ENCODE results near the gene PSME4.
"Not testable (repeated sequence)": the region's sequence is repeated elsewhere in the genome, so short reads cannot be mapped to it uniquely, and the experiment has no call there.

The PSME4 gene

DNA sequence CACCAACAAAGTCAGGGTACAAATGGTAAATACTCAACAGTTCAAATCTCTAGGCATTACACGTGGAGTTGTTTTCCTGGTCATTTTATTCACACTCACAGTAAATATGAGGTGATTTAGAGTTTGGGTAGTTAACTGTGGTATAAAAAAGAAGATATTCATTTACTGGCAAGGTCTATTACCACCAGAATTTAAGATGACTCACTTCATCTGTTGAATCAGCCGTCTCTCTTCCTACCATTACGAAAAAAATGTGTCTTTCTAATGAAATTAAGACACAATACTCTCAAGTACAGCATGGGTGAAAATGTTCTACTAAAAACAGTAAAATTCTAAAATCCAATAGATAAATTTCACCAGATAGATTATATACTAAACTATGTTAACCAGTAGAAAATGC lies 90.0 kb downstream of the PSME4 start:
- no peak for DNase-seq

DNA sequence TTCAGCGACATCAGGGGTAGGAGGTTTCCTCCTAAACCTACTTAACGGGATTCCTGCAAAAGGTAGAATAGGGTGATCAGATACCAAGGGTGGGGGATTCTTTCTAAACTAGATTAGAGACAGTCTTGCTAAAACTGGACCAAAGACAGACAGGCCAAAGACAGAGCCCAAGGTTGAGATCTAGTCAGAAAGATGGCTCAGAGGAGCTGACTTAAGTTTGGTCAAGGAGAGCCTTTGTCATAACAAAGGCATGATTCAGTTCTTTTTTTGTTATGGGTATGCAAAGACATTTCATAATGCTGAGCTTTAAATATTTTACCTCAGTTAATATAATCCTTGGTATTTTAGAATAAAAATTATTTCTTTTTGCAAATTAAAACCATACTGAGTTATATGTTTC lies 93.2 kb downstream of the PSME4 start:
- no peak for DNase-seq

DNA sequence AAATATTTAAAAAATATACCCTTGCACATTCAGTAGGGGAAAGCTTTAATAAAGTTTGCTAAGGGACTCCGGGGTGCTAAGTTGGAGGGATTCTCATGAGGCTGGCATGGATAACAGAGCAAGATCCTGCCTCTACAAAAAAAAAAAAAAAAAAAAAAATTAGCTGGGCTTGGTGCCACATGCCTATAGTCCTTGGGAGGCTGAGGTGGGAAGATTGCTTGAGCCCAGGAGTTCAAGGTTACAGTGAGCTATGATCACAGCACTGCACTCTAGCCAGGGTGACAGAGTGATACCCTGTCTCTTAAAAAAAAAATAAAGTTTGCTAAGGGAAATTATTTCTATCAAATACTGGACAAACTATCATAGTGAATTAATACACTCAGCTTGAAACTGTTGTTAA lies 93.7 kb downstream of the PSME4 start:
- no peak for DNase-seq

DNA sequence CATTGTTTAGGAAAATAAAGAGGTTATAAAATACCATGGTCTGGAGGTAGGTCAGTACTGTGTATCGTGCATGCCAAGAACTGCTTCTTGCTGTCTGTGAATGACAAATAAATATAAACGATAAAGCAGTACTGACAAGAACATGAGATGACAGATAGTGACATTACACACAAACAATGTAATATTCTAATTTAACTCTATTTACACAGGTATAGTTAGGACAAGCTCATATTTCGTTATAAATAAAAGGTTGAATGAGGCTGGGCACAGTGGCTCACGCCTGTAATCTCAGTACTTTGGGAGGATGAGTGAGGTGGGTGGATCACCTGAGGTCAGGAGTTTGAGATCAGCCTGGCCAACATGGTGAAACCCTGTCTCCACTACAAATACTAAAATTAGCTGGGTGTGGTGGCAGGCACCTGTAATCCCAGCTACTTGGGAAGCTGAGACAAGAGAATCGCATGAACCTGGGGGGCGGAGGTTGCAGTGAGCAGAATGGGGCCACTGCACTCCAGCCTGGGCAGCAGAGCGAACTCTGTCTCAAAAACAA lies 96.3 kb downstream of the PSME4 start:
- no peak for DNase-seq

DNA sequence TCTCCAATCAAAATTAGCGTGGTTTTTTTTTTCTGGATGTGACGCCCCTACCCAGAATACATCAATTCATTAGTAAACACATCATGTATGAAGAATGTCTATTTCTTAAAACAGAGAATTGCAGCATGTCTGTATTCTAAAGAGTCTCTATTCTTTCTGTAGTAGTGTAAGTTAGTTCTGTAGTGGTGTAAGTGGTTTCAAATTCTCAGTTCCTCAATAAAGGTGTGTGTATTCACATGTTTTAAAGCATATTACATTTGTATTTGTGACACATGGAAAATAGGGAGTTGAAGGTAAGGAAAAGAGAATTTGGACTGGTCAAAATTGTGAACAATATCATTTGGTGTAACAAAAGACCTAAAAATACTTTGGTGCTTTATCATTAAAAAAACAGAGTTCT lies 103.0 kb downstream of the PSME4 start:
- DNase-seq: no peak

DNA sequence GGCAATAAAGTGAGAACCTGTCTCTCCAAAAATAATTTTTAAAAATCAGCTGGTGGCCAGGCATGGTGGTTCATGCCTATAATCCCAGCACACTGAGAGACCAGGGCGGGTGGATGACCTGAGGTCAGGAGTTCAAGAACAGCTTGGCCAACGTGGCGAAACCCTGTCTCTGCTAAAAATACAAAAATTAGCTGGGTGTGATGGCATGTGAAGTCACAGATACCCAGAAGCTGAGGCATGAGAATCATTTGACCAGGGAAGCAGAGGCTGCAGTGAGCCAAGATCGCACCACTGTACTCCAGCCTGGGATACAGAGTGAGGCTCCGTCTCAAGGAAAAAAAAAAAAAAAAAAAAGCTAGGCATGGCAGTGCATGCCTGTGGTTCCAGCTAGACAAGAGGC lies 103.6 kb downstream of the PSME4 start:
- no peak for DNase-seq

DNA sequence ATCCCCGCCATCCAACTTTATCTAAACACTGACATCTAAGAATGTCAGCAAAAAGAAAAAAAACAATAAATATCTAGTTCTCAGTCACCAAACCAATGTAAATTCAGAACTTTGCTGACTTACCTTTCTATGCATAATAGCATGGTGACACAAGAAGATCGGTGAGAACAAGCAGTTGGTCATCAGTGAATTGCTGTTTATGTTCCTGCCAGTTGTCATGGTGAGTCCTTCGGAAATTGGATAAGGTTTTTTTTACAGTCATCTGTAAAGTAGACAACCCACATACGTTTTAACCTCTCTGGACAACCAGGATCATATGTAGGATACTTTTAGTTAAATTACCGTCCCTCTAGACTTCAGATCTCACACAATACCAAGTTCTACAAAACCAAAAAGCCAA lies 104.8 kb downstream of the PSME4 start:
- DNase-seq: no peak

DNA sequence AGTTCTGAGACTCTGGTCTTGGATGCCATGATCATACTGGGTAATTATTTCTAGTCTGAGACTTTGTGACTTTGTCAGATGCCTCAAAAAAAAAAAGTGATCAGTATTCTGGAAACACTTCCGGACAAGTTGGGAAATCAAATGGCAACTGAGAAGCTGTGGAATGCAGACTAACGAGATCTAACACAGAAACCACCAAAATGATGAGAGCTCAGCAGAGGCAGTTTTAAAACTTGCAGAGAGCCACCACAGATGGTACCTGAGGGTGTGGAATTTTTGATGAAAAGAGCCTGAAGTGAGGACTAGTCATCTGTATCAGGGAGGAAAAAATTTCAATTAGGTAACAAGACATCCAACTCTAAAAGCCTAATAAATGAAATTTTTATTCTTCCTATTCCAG lies 105.5 kb downstream of the PSME4 start:
- DNase-seq: no peak

DNA sequence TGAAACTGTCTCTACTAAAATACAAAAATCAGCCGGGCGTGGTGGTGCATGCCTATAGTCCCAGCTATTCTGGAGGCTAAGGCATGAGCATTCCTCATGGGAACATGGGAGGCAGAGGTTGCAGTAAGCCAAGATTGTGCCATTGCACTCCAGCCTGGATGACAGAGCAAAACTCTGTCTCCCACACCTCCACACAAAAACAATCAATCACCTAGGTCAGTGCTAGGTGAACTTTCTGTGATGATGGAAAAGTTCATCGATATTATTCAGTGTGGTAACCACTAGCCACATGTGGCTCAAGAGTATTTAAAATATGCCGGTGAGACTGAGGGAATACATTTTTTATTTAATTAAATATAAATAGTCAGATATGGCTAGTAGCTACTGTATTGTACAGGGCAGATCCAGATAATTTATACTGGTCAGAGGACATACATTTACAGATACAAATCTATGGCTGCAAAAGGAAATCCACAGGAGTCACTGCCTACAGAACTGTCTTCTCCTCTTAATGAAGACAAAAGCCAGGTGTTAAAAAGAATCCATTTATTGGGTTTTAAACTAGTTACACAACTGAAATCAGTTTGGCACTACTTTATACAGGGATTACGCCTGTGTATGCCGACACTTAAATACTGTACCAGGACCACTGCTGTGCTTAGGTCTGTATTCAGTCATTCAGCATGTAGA lies 107.1 kb downstream of the PSME4 start:
- DNase-seq: no peak

DNA sequence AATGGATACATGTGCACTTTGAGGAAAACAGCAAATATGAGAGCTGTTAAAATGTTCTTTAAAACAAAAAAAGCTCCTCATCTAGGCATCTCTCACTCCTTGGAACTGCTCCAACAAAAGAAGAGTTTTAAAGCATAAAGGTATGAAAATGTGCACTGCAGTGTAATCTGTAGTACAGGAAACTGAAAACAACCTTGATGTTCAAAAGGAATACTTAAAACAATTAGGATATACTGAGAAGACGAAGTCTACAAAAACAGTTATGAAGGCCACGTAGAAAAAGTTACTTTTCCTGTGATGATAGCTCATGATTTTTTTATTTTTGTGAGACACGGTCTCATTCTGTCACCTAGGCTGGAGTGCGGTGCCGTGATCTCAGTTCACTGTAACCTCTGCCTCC lies 109.0 kb downstream of the PSME4 start:
- no peak for DNase-seq

DNA sequence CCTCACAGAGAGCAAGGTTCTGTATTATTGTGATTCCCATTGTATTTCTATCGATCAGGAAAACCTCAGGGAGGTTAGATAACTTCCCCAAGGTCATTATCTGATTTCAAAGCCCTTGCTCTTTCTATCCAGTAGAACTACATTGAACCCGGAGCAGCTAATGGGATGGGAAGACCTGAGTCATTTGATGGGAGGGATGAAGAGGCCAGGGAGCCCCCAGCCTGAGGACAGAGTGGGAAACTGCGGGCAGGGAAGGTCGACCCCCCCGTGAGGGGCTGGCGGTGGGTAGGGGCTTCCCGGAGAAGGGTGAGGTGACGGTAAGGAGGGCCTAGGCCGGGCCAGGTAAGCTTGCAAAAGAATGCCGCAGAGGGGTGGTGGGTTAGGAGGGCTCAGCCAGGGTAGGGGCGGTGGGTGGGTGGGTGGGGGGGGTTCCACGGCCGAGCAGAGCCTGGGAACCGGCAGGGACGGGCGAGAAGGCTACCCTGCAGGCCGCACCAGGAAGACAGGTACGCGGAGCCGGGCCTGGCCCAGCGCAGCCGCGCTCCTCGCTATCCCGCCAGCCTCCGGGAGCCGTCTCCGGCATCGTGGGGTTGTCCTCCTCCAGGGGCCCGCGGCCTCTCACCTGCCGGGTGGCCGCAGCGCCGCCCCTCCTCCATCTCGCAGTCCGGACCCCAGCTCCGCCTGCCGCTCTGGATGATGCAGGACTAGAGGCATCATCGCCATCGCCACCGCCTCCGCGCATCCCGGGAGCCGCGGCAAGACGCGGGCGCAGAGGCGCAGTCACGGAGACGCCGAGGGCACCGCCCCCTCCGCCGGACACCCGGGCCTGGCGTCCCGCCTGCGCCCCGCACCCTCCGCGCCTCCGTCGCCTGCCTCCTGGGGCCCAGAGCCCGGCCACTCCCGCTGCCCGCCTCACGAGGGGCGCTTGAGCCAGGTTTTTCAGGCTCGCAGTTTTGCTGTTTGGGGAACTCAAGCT lies 111.3 kb downstream of the PSME4 start, which contains the start of gene GPR75:
TSS of gene GPR75 (minus strand) at position 762 of the 976 bp plus-strand sequence. CDS start 5,211 bp downstream, outside the sequence.
- peak; percentile 75 for DNase-seq

DNA sequence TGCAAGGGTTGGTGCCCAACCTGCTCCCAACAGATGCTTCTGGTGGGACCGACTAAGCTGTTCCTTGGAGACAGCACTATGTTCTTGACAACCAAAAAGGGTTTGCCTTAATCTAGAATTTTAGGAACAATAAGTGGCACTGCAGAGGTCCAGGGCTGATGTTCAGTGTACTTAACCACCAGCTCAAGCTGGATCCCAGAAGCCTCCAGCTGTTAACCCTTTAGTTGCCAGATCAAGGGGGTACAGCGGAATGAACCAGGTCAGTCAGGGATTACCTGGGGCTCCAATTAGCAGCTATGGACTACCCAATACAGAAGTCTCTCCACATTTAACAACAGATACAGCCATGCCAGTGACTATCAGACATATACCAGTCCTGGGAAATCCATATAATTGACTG lies 114.5 kb downstream of the PSME4 start:
- DNase-seq: no peak

DNA sequence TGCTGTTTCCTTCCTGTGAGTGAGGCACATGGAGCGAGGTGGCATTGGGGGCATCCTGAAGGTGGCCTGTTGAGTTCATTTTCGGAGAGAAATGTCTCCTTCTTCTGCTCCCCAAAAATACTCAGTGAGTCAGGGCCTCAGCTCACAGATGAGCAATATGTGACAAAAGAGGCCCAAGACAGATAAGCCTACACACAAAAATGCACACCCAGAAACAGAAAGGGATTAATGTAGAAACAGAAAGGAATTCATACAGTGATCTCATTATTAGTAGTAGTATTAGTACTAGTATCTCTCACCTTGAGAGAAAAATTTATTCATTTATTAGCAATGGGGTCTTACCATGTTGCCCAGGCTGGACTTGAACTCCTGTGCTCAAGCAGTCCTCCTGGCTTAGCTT lies 116.1 kb downstream of the PSME4 start:
- no peak for DNase-seq

DNA sequence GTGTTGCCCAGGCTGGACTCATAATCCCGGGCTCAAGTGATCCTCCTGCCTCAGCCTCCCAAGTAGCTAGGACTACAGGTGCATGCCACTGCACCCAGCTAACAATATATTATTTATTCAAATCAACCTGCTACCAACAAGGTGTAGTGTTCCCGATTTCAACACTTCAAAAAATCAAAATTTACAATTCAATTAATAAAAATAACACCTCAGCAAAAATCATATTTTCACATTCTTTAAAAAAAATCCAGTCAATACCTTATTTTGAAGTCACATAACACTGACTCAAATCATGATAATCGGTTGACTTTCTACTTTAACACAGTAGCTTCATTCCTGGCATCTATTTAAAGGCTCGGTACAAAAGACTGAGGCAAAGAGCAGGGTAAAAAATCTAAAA lies 118.3 kb downstream of the PSME4 start:
- no peak for DNase-seq

DNA sequence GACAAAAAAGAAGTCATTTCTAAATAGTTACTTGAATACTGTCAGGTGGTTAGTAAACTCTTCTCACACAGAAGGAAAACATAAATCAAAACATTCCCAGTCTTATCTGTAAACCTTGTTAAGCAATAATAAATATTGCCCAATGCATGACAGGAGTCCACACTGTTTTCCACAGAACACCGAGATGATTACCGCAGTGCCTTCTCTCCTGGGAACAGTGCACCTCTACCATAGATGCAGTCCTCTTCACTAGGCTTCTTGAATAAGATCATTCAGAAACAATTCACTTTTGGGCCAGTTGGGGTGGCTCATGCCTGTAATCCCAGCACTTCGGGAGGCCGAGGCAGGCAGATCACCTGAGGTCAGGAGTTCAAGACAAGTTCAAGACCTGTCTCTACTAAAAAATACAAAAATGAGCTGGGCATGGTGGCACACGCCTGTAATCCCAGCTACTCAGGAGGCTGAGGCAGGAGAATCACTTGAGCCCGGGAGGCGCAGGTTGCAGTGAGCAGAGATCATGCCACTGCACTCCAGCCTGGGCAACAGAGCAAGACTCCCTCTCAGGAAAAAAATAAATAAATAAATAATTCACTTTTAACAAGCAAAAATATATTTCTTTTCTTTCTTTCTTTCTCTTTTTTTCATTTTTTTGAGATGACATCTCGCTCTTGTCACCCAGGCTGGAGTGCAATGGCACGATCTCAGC lies 119.6 kb downstream of the PSME4 start:
- DNase-seq: not testable (repeated sequence)

DNA sequence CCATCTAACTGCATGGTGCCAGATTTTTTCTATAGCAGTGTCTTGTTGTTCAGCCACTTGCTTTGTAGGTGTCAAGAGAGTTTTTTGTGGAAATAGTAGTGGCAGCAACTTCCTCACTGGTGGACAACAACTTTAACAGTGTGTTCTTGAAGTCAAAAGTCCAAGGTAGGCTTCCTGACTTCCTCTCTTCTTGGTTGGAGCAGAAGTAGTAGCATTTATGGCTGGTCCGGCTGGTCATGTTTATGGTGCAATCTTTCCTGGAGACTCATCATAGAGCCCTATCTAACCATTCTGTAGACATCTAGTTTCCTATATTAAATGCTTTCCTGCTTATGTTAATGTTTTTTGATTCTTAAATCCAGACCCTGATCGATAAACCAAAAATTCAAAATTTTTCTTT lies 122.7 kb downstream of the PSME4 start:
- no peak for DNase-seq

DNA sequence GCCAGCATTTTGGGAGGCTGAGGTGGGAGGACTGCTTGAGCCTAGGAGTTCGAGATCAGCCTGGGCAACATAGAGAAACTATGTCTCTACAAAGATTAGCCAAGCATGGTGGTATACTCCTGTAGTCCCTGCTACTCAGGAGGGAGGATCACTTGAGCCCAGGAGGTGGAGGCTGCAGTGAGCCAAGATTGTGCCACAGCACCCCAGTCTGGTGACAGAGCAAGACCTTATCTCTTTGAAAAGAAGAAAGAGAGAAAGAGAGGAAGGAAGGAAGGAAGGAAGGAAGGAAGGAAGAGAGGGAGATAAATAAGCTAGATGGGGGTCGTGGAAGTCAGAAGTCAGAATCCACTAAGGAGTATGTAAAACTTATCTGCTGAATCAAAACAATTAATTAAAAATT lies 127.2 kb downstream of the PSME4 start:
- no peak for DNase-seq

DNA sequence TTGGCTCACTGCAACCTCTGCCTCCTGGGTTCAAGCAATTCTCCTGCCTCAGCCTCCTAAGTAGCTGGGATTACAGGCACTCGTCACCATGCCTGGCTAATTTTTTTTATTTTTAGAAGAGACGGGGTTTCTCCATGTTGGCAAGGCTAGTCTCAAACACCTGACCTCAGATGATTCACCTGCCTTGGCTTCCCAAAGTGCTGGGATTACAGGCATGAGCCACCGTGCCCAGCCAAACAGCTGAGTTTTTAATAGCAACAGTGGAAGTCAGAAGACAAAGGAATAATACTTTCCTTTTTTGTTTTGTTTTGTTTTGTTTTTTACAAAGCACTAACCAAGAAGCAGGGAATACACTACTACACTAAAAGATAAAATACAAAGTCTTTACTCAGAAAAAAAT lies 127.9 kb downstream of the PSME4 start:
- DNase-seq: no peak

DNA sequence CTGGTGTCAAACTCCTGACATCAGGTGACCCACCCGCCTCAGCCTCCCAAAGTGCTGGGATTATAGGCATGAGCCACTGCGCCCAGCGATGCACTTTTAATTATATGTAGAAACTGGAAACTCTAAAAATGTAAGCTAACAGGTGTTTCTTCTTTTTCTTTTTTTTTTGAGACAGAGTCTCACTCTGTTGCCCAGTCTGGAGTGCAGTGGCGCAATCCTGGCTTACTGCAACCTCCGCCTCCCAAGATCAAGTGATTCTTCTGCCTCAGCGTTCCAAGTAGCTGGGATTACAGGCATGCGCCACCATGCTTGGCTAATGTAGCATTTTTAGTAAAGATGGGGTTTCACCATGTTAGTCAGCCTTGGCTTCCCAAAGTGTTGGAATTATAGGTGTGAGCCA lies 129.1 kb downstream of the PSME4 start:
- not testable (repeated sequence) for DNase-seq

DNA sequence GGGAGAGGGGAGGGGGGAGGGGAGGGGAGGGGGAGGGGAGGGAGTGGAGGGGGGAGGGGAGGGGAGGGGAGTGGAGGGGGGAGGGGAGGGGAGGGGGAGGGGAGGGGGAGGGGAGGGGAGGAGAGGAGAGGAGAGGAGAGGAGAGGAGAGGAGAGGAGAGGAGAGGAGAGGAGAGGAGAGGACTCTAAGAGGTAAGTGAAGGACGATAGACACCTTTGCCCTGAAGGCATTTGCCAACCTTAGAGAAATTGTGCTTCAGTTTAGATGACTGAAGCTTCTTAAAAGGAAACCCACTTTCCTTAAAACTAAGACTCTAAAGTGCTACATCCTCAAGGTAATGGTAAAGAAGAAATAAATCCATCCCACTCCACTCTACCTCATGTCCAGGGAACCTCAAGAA lies 130.2 kb downstream of the PSME4 start:
- no peak for DNase-seq

DNA sequence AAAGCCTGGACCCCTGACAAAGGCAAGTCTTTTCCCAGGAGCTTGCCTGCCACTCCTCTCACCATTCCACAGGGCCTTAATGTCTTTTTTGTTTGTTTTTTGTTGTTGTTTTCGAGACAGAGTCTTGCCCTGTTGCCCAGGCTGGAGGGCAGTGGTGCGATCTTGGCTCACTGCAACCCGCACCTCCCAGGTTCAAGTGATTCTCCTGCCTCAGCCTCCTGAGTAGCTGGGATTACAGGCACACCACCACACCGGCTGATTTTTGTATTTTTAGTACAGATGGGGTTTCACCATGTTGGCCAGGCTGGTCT lies 140.9 kb downstream of the PSME4 start:
- DNase-seq: not testable (repeated sequence)

DNA sequence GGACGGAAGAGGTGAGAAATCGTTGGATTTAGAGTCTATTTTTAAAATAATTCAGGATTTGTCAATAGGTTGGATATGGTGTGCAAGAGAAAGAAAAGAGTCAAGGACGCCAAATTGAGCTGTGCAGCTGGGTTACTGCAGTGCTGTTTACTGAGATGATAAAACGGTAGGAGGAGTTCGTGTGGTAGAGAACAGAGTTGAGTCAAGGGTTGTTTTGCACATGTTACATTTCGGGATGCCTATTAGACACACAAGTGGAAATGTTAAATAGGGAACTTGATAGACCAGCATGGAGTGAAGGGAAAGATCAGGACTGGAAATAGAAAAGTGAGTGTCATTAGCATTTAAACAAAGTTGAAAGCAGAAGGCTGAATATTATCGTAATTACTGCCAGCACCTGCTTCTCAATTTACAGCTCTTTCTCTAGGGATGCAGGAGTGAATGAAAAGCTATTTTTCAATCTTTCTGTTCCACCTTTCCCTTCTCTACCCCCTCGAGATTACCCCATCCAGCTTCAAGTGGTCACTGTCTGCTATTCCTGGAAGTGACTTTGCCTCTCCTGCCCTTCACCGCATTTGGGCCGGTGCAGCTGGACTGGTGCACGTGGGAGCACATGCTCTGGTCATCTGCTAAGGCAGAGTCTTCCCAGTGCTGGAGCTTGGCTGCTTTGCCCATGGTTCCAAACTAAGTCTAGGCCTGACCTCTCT lies 141.4 kb downstream of the PSME4 start:
- no peak for DNase-seq

DNA sequence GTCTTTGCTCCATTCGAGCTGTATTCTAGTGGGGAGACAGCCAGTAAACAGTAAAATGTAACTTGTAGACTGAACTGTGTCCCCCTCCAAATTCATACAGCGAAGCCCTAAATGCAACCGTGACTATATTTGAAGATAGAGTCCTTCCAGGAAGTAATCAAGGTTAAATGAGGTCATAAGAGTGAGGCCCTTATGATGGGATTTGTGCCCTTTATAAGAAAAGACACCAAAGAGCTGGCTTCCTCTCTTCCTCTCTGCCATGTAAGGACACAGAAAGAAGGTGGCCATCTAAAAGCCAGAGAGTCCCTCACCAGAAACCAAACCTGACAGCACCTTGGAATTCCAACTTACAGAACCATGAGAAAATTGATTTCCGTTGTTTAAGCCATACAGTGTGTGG lies 142.5 kb downstream of the PSME4 start:
- DNase-seq: no peak

All from retina (tissue), 1 donor.